IMR-90 (cell line): ENCODE results near the gene ERGIC1. TPM values are rescaled to one million over a fixed set of nuclear protein-coding genes. Genes with fewer than 3 reads are reported as not detected.

Experiments used
- ATAC-seq: fragments of 200-7000 bp; cut with Tn5 transposase; 2 replicates; pipeline ENCODE4 v1.9.1; 2020; ENCODE audit warnings: low read depth, mild to moderate bottlenecking, moderate library complexity
- BruUV-seq: library from RNA; stranded (reverse); fragments of 400-500 nt; replicated peaks from 2 replicates; lab custom pipeline; 2021; lab: Mats Ljungman, UMichigan
- CTCF ChIA-PET: fragments of 300-600 bp; formaldehyde crosslinking; extraction: SDS; loops from one replicate; lab custom pipeline; 2021; ENCODE audit warnings: antibody characterized with exemption; lab: Yijun Ruan, JAX
- POLR2A ChIA-PET: fragments of 300-600 bp; sonication (Branson Sonifier 250); formaldehyde crosslinking; loops from one replicate; lab custom pipeline; 2022; ENCODE audit warnings: antibody characterized with exemption; ENCODE audit not compliant: unreplicated experiment; lab: Charles Lee
- DNase-seq: peaks from one replicate; pipeline ENCODE4 v3.0.0; 2013
- H2AFZ ChIP-seq: replicated peaks from 2 replicates; pipeline ENCODE3; 2013; ENCODE audit warnings: low read length, mild to moderate bottlenecking; ENCODE audit not compliant: poor library complexity
- H2AK5ac ChIP-seq: 2 replicates; pipeline ENCODE4 v1.6.1; 2013; ENCODE audit warnings: low read depth, low read length, inconsistent platforms
- H2AK9ac ChIP-seq: replicated peaks from 2 replicates; pipeline ENCODE3; 2013; ENCODE audit warnings: mild to moderate bottlenecking, low read depth, low read length, moderate library complexity; ENCODE audit not compliant: poor library complexity
- H2BK120ac ChIP-seq: 2 replicates; pipeline ENCODE4 v1.6.1; 2013; ENCODE audit warnings: low read depth, low read length, inconsistent platforms
- H2BK15ac ChIP-seq: 3 replicates; pipeline ENCODE4 v1.6.1; 2013; ENCODE audit warnings: low read depth, low read length, inconsistent platforms
- H2BK20ac ChIP-seq: 2 replicates; pipeline ENCODE4 v1.6.1; 2013; ENCODE audit warnings: low read depth, mild to moderate bottlenecking, inconsistent platforms, low read length, moderate library complexity
- H2BK5ac ChIP-seq: 2 replicates; pipeline ENCODE4 v1.6.1; 2013; ENCODE audit warnings: mild to moderate bottlenecking, low read depth, low read length, inconsistent platforms; ENCODE audit not compliant: poor library complexity, severe bottlenecking
- H3K14ac ChIP-seq: replicated peaks from 2 replicates; pipeline ENCODE4 v1.6.1; 2013; ENCODE audit warnings: low read depth, low read length, inconsistent platforms
- H3K18ac ChIP-seq: 2 replicates; pipeline ENCODE4 v1.6.1; 2013; ENCODE audit warnings: low read depth, low read length, control low read depth
- H3K23ac ChIP-seq: 2 replicates; pipeline ENCODE4 v1.6.1; 2013; ENCODE audit warnings: low read depth, low read length, inconsistent platforms
- H3K27ac ChIP-seq: 2 replicates; pipeline ENCODE4 v1.5.1; 2013; ENCODE audit warnings: mild to moderate bottlenecking, control low read depth, low read length; ENCODE audit not compliant: insufficient read depth
- H3K27me3 ChIP-seq: 2 replicates; pipeline ENCODE4 v1.6.1; 2013; ENCODE audit warnings: low read length; ENCODE audit not compliant: control insufficient read depth, insufficient read depth
- H3K36me3 ChIP-seq: 2 replicates; pipeline ENCODE4 v1.6.1; 2013; ENCODE audit warnings: low read length, mixed read lengths; ENCODE audit not compliant: control insufficient read depth, insufficient read depth
- H3K4ac ChIP-seq: 2 replicates; pipeline ENCODE4 v1.6.1; 2013; ENCODE audit warnings: low read depth, low read length, inconsistent platforms
- H3K4me1 ChIP-seq: 2 replicates; pipeline ENCODE4 v1.6.1; 2013; ENCODE audit warnings: low read length, mixed read lengths; ENCODE audit not compliant: control insufficient read depth, insufficient read depth
- H3K4me2 ChIP-seq: 2 replicates; pipeline ENCODE4 v1.6.1; 2013; ENCODE audit warnings: low read depth, mild to moderate bottlenecking, control low read depth, low read length, moderate library complexity
- H3K4me3 ChIP-seq: 2 replicates; pipeline ENCODE4 v1.5.1; 2013; ENCODE audit warnings: low read depth, mild to moderate bottlenecking, control low read depth, low read length, moderate library complexity; ENCODE audit not compliant: insufficient read depth
- H3K56ac ChIP-seq: 2 replicates; pipeline ENCODE4 v1.6.1; 2013; ENCODE audit warnings: low read length, inconsistent platforms; ENCODE audit not compliant: insufficient read depth; ENCODE audit errors: extremely low read depth
- H3K79me1 ChIP-seq, 2 experiments: 2 replicates each; pipeline ENCODE4 v1.6.1; 2013; ENCODE audit warnings: low read length in 2 of 2, inconsistent platforms in 1 of 2, low read depth in 1 of 2
- H3K9ac ChIP-seq: 2 replicates; pipeline ENCODE4 v1.6.1; 2013; ENCODE audit warnings: low read depth, low read length, control low read depth
- H3K9me1 ChIP-seq: 2 replicates; pipeline ENCODE4 v1.6.1; 2013; ENCODE audit warnings: low read length, inconsistent platforms; ENCODE audit not compliant: insufficient read depth
- H3K9me3 ChIP-seq: 2 replicates; pipeline ENCODE4 v1.6.1; 2013; ENCODE audit warnings: low read length; ENCODE audit not compliant: control insufficient read depth, insufficient read depth
- H4K20me1 ChIP-seq: 2 replicates; pipeline ENCODE4 v1.6.1; 2013; ENCODE audit warnings: low read length, inconsistent platforms; ENCODE audit not compliant: insufficient read depth
- H4K5ac ChIP-seq: 2 replicates; pipeline ENCODE4 v1.6.1; 2013; ENCODE audit warnings: mild to moderate bottlenecking, low read depth, low read length, control low read depth
- H4K8ac ChIP-seq, 2 experiments: 2 replicates each; pipeline ENCODE4 v1.6.1; 2013; ENCODE audit warnings: low read depth in 2 of 2, low read length in 2 of 2, control low read depth in 1 of 2, inconsistent platforms in 1 of 2
- H4K91ac ChIP-seq: 2 replicates; pipeline ENCODE4 v1.6.1; 2013; ENCODE audit warnings: low read depth, low read length, inconsistent platforms; ENCODE audit not compliant: insufficient read depth
- MAFK ChIP-seq: IDR thresholded peaks from 2 replicates; pipeline ENCODE4 v1.6.1; 2012; ENCODE audit warnings: low read depth, low read length, improper control_type of control experiment
- POLR2A ChIP-seq: IDR thresholded peaks from 2 replicates; pipeline ENCODE4 v1.6.1; 2012; ENCODE audit warnings: mild to moderate bottlenecking, low read depth, low read length
- RAD21 ChIP-seq: IDR thresholded peaks from 2 replicates; pipeline ENCODE4 v1.6.1; 2012; ENCODE audit warnings: low read length, improper control_type of control experiment
- WGBS, 2 experiments: methylation state at CpG; one replicate each; pipeline versions ENCODE4 v1.1.5 to v1.1.7; 2013; ENCODE audit warnings: missing lambda C conversion rate in 2 of 2; ENCODE audit not compliant: insufficient read length in 1 of 2; ENCODE audit errors: extremely low coverage in 2 of 2; 5-methylcytosine and 5-hydroxymethylcytosine counted together
- dilution Hi-C: fragments of 300-500 bp; cut with HindIII; formaldehyde crosslinking; loops from one replicate; pipeline ENCODE4 v1.14.3; 2018; ENCODE audit warnings: low sequenced_read_pairs; ENCODE audit not compliant: unreplicated experiment
- in situ Hi-C: fragments of 300-500 bp; cut with MboI; formaldehyde crosslinking; loops from 3 replicates; pipeline ENCODE4 v1.14.3; 2019; ENCODE audit warnings: low sequenced_read_pairs, inconsistent platforms, mixed read lengths
- intact Hi-C: fragments of 100-400 bp; cut with micrococcal nuclease; formaldehyde crosslinking; loops from 2 replicates; pipeline ENCODE4 v1.10.0; 2022
- polyA plus RNA-seq, 3 experiments: library from polyadenylated mRNA; depleted of rRNA; stranded (reverse); fragments of >200 nt; gene quantifications; 2 replicates each; pipeline ENCODE4 v1.2.3, GENCODE V29; 2012; ENCODE audit warnings: low replicate concordance in 1 of 3
- total RNA-seq: library from RNA; depleted of rRNA; stranded (reverse); fragments of >200 nt; gene quantifications from 2 replicates; pipeline ENCODE4 v1.2.3, GENCODE V29; 2012
- TF ChIP-seq, protein P1 (sequence below): fragments of 150-350 bp; IDR thresholded peaks from 2 replicates; pipeline ENCODE4 v1.6.1; 2017; ENCODE audit warnings: mild to moderate bottlenecking, antibody characterized with exemption, low read length, low read depth
- TF ChIP-seq, protein P2 (sequence below): fragments of 150-350 bp; IDR thresholded peaks from 2 replicates; pipeline ENCODE4 v1.6.1; 2016; ENCODE audit warnings: low read depth, mild to moderate bottlenecking, low read length, moderate library complexity, borderline replicate concordance
- TF ChIP-seq, protein P3 (sequence below): conservative IDR thresholded peaks from 2 replicates; pipeline ENCODE4 v1.5.1; 2012; ENCODE audit warnings: mild to moderate bottlenecking, low read depth, low read length, improper control_type of control experiment

The ERGIC1 gene
- total and polyA plus RNA-seq, 2 of the 4 experiments (the other 2 are of a cell fraction), result 134 to 192 TPM

DNA sequence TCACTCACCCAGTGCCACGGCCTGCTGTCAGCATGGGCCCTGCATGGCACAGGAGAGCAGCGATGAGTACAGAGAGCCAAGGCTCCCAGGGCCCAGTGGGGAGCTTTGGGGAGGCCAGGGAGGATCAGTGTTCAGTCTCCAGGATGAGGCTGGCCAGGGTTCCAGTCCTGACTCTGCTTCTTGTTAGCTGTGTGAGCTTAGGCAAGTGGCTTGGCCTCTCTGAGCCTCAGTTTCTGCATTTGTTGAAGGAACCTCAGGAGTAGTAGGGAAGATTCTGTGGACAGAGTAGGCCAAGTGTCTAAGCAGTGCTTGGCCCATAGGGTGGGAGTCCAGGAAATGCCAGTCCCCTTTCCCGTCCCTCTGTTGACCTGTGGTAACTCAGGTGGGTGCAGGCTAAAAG is 39.5 kb downstream of the ERGIC1 start:
- H3K4me2 ChIP-seq, result peak overlapping the region; percentile 39; the same call in 1 of the 2 replicates
- ChIA-PET CTCF (interaction anchor here (0.6 to 0.9 kb wide), 2 partner anchors 25 to 80 kb away, joined by 3 read pairs; no protein-coding TSS in a partner anchor), POLR2A (interaction anchor here (1.0 kb wide), 1 partner anchor 102 kb away, joined by 4 read pairs; the partner anchor contains the start of gene DUSP1)
- no peaks in the 10 kb centered on the region for H3K9me3 ChIP-seq
- peaks cover 48% of the 10 kb centered on the region for H3K4me1 ChIP-seq
- H4K5ac ChIP-seq, result peak overlapping the region; percentile 67
- dilution Hi-C loops (no loop called here), intact Hi-C loops (no loop called here), in situ Hi-C loops (no loop called here)
- H3K14ac ChIP-seq, result peak overlapping the region; percentile 91
- peaks cover 38% of the 10 kb centered on the region for H3K9me1 ChIP-seq
- ATAC-seq (no peak), DNase-seq (no peak)
- peak overlapping the region; percentile 88 for H2AK9ac ChIP-seq
- peak overlapping the region; percentile 94 for H2BK120ac ChIP-seq
- peak overlapping the region; percentile 43 for H3K18ac ChIP-seq
- no peak overlapping the region for H3K4me3 ChIP-seq
- peak overlapping the region; percentile 97 for H4K91ac ChIP-seq
- peak overlapping the region; percentile 47 for H3K9ac ChIP-seq
- peak overlapping the region; percentile 86 for H3K27ac ChIP-seq
- peak overlapping the region; percentile 87 for H2BK20ac ChIP-seq
- peak overlapping the region; percentile 84; the same call in 2 of the 3 replicates for H2BK15ac ChIP-seq
- H2BK5ac ChIP-seq, result peak overlapping the region; percentile 97
- 80% methylated on average over 2 of the region's 3 CpGs; no CpG with 5 or more reads in 1 of the 2 experiments for WGBS, 2 experiments
- H3K56ac ChIP-seq, result peak overlapping the region; percentile 67
- TF ChIP-seq POLR2A, result no peak
- TF ChIP-seq, protein P1, sequence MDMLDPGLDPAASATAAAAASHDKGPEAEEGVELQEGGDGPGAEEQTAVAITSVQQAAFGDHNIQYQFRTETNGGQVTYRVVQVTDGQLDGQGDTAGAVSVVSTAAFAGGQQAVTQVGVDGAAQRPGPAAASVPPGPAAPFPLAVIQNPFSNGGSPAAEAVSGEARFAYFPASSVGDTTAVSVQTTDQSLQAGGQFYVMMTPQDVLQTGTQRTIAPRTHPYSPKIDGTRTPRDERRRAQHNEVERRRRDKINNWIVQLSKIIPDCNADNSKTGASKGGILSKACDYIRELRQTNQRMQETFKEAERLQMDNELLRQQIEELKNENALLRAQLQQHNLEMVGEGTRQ, result no peak
- no peak for TF ChIP-seq RAD21
- no peak for TF ChIP-seq MAFK
- TF ChIP-seq, protein P2, sequence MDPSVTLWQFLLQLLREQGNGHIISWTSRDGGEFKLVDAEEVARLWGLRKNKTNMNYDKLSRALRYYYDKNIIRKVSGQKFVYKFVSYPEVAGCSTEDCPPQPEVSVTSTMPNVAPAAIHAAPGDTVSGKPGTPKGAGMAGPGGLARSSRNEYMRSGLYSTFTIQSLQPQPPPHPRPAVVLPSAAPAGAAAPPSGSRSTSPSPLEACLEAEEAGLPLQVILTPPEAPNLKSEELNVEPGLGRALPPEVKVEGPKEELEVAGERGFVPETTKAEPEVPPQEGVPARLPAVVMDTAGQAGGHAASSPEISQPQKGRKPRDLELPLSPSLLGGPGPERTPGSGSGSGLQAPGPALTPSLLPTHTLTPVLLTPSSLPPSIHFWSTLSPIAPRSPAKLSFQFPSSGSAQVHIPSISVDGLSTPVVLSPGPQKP, result no peak
- TF ChIP-seq, protein P3, sequence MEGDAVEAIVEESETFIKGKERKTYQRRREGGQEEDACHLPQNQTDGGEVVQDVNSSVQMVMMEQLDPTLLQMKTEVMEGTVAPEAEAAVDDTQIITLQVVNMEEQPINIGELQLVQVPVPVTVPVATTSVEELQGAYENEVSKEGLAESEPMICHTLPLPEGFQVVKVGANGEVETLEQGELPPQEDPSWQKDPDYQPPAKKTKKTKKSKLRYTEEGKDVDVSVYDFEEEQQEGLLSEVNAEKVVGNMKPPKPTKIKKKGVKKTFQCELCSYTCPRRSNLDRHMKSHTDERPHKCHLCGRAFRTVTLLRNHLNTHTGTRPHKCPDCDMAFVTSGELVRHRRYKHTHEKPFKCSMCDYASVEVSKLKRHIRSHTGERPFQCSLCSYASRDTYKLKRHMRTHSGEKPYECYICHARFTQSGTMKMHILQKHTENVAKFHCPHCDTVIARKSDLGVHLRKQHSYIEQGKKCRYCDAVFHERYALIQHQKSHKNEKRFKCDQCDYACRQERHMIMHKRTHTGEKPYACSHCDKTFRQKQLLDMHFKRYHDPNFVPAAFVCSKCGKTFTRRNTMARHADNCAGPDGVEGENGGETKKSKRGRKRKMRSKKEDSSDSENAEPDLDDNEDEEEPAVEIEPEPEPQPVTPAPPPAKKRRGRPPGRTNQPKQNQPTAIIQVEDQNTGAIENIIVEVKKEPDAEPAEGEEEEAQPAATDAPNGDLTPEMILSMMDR, result no peak
- peak overlapping the region; percentile 98 for H3K4ac ChIP-seq
- BruUV-seq, result no TSS peak
- H3K23ac ChIP-seq, result peak overlapping the region; percentile 80
- no peaks in the 10 kb centered on the region; the same call in 1 of the 2 replicates for H3K36me3 ChIP-seq
- H3K79me1 ChIP-seq, result peaks cover 42 to 87% of the 10 kb centered on the region in 2 experiments
- peak overlapping the region; percentile 63 to 79 for H4K8ac ChIP-seq
- peaks cover 9% of the 10 kb centered on the region for H4K20me1 ChIP-seq
- H2AK5ac ChIP-seq, result peak overlapping the region; percentile 98
- peak overlapping the region; percentile 81 for H2AFZ ChIP-seq
- H3K27me3 ChIP-seq, result no peaks in the 10 kb centered on the region
